Stimulated activated naive CD4-positive, alpha-beta T cell treated with Interleukin-2 at 50 U/mL for 16 hours (primary cell): ENCODE results near the gene TRABD2B.

Experiments
- DNase-seq: peaks from one replicate; lab custom pipeline; 2025; lab: John Stamatoyannopoulos, UW

The TRABD2B gene

DNA sequence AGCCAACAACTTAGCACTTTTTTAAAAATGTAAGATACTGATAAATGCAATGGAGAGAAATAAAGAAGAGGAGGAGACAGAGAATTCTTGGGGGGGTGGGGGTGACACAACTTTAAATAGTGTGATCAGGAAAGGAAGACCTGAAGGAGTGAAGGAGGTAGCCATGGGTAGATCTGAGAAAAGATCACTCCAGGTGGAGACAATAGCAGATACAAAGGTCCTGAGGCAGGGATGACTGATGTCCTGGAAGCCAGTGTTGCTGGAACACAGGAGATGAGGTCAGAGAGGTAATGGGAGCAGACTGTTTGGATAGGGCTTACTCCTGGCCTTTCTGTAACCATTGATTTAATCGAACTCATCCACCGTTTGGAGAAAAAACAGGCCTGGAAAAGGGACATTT lies 24.6 kb upstream of the TRABD2B start:
- DNase-seq = no peak

DNA sequence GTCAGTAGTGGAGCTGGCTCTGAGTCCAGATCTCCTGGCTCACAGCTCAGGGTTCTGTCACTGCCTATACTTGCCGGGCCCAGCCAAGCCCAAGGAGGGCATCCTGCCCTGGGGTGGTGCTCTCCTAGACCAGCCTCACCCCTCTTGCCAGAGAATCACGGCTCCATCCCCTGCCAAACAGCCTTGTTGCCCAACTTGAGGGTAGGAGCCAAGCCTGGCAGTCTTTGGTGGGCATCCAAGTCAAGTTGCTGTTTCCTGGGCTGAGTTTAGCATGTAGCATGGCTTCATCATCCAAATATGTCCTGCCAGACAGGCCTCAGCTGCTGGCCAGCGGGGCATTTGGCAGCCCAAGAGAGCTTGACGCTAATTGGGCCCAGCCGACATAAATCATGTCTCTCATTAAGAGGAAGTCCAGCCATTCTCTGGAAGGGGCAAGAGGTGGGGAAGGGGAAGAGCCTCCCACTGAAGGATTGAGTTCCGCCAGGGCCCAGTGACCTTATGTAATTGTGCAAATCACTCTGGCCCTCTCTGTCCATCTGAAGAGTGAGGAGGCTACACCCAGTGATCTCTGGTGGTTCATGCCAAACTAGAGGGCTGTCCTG lies 22.6 kb upstream of the TRABD2B start:
- no peak for DNase-seq

DNA sequence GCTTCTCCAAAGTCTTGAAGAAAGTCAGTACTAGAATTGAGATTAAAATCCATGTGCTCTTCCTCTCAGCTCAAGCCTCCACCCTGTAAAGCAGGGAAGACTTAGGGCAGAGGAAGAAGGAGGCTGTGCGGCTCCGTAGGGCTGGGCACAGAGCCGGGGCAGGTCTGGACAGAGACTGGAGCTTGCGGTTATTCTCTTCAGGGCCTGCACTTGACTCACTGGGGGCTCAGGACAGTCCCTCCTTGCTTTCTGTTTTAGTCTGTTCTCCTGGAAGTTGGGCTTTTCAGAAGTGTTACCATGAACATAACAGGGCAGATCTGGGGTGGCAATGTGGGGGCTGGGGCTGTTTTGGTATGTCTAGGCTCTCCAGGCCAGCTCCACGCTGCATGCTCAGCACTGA lies 21.6 kb upstream of the TRABD2B start:
- DNase-seq = no peak

DNA sequence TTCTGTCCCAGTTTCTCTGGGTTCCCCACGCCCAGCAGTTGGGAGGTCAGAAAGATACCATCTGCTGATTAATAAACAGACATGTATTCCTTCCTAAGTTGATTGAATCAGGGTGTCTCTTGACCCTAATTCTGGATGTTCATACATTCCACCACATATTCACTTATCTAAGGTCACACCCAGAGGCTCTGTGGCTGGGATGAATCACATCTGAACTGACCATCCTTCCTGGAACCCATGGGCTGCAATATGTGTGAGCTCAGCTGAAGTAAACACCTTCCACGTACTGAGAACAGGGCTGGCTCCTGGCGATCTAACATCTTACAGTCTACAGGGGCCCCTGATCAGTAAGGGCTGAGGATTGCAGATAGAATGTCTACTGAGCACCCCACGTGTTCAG lies 20.5 kb upstream of the TRABD2B start:
- DNase-seq = no peak

DNA sequence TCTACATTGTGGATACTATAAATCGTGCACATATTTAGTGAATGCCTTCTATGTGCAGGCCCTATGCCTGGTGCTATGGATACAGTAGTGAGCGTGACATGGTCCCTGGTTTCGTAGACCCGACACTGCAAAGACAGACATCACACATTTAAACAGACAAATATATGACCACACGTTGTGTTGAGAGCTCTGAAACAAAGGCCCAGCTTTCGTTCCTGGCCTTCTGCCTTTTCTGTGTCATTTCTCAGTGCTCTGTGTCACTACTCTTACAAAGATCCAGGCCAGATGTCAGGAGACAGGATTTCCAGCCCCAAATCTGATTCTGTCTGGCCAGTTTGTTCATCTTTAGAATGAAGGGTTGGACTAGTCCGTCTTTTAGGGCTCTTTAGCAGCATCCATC lies 19.3 kb upstream of the TRABD2B start:
- DNase-seq = no peak

DNA sequence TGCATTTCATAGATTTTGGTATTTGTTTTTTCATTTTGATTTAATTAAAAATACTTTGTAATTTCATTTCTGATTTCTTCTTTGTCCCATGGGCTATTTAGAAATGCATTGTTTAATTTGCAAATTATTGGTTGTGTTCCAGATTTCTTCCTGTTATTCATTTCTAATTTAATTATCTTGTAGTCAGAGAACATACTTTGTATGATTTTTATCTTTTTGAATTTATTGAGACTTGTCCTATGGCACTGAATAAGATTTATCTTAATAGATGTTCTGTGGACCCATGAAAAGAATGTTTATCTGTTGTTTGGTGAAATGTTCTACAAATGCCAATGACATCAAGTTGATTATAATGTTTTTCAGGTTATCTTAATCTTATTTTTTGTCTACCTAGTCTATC lies 16.1 kb upstream of the TRABD2B start:
- no peak for DNase-seq

DNA sequence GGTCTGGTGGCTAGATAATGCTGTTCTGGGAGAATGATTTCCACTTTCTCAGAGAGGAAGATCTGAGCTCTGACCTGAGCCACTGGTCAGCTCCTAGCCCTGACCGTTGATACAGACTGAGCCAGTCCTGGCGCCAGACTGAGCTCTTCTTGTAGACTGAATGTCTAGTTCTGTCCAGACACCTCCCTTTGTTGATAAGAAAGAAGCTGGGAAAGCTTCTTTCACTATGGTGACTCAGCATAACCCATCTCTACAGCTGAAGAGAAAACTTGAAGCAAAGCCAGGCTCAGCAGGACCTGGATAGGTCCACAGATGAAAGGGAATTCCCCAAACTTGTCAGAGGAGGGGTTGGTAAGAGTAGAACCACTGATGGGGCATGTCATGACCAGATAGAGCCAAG lies 9.9 kb upstream of the TRABD2B start:
- DNase-seq = no peak

DNA sequence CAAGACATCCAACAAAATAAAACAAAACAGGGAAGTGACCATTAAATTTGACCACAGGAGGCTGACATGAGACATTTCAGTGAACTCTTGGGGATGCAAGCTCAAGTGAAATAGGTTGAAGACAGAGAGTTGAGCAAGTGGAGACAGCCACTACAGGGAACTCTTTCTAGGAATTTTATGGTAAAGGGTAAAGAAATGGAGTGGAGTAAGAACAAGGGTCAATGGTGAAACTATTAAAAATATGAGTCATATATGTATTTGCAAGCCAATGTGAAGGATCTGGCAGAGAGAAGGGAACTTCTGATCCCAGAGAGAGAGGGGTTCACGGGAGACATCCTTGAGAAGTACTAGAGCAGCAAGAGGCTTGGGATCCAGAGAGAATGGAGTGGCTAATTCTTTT lies 9.1 kb upstream of the TRABD2B start:
- DNase-seq = no peak

DNA sequence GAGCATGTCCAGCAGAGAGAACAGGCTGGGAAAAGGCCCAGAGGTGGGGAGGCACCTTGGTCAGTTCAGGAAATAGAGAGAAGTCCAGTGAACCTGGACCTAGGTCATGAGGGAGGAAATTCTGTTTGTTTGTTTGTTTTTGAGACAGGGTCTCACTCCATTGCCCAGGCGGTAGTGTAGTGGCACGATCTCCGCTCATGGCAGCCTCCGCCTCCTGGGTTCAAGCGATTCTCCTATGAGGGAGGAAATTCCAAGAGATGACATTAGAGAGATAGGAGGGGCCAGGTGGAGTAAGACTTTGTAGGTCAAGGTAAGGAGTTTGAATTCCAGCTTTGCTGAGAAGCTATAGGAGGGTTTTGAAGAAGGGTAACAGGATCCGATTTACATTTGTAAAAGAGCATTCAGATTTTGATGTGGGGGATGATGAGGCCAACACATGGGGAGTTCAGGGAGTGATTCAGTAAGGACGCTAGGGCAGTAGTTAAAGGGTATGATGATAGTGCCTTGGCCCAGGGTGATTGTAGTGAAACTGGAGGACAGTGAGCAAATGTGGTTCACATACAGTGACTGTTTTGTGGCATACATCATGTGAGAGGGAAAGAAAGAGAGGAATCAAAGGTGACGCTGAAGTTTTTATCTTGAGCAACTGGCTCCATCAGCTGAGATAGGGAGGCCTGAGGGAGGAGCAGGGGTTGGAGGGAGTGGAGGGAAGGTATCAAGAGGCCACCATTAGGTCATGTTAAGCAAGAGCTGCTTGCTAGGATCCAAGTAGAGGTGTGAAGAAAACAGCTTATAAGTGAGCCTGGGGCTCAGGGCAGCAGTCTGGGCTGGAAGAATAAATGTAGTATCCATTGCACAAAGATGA lies 8.3 kb upstream of the TRABD2B start:
- DNase-seq = no peak

DNA sequence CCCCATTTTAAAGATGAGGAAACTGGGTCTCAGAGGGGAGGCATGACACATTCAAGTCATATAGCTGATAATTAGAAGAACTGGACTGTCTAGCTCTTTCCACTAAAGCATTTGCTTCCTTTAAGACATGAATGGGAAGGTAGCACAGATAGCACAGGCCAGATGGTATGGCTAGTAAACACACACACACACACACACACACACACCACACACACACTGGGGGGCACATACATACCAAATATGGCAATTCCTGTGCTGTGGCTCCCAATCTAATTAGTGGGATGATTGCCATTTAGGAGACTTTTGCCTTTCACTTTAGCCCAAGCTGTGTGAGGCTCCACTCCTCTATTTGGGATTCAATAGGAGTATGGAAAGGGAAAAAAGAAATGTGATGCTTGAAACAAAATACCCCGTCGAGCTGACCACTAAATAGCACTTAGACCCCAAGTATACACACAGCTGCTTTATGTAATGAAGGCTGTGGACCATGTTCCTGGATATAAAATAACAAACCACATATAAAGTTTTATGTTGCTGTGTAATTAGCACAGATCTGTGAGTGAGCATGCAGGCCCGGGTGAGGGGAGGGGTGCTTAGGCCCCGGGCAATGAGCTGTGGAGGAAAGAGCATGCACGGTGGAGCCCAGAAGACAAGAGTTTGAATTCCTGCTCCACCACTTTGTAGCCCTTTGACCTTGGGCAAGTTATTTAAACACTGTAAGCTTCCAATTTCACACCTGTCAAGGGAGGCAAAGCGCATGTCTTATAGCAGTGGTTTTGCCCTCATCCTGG lies 6.8 kb upstream of the TRABD2B start:
- no peak for DNase-seq

DNA sequence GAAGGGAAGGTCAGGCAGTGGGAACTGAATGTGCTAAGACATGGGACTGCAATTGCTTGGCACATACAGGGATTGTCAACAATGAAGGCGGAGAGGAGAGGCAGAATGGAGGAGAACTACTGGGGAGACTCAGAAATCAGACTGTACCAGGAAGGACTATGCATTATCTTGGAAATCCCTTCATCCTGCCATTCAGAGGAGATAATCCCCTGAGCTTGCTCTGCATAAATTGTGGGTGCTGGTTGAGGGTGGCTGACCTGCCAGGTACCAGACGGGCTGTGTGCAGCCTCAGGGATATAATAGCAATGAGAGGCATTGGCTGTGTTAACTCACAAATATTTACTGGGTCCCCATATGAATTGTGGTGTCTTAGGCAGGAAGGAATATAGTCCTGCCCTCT lies 5.0 kb upstream of the TRABD2B start:
- DNase-seq = no peak

DNA sequence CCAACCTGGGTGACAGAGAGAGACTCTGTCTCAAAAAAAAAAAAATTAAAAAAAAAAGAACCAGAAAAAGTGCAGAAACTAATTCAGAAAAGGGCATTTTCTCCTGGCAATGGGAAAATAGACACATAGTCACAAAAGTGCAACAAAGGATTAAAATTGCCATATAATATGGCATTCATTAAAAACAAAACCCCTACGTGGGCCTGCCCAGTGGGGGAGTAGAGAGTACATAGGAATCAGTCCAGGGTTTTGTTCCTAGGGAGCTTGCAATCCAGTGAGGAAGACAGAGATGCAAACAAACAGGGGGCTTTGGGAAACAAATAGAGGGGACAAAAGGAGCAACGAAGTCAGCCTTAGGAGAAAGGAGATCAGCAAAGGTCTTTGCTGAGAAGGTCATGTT lies 4.5 kb upstream of the TRABD2B start:
- no peak for DNase-seq

DNA sequence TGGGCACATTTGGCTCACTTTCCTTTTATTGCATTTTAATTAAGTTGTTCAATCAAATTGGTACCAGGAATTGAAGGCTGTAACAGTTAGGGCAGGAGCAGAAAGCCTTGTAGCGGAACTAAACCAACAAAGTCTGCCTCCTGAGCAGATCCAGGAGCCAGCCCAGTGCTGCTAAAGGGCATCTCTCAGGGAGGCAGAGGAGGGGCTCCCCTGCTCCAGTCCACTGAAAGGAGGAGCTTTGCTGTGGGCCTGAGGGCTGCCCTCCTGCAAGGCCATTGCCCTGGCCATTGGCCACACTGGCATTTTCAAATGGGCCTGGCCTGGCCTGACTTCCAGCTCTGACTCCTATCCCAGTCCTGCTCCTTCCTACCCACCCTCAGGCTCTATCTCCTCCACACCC lies 3.7 kb upstream of the TRABD2B start:
- no peak for DNase-seq

DNA sequence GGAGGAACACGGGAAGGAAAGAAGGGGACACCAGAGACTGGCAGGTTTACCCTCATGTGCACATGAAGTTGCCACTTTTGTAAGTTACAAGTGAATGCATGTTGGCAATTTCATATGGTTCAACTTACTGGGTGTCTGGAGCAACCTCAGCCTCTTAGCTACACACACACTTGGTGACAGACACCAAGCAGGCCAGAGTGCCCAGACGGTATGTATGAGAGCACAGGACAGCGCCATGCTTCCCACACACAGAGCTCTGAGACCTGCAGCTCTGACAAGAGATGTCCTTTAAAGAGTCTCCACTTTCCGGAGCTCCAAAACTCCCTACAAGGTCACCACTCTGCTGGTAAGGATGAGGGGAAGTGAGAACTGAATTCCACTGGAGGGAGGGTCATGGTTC lies 1.9 kb upstream of the TRABD2B start:
- no peak for DNase-seq

DNA sequence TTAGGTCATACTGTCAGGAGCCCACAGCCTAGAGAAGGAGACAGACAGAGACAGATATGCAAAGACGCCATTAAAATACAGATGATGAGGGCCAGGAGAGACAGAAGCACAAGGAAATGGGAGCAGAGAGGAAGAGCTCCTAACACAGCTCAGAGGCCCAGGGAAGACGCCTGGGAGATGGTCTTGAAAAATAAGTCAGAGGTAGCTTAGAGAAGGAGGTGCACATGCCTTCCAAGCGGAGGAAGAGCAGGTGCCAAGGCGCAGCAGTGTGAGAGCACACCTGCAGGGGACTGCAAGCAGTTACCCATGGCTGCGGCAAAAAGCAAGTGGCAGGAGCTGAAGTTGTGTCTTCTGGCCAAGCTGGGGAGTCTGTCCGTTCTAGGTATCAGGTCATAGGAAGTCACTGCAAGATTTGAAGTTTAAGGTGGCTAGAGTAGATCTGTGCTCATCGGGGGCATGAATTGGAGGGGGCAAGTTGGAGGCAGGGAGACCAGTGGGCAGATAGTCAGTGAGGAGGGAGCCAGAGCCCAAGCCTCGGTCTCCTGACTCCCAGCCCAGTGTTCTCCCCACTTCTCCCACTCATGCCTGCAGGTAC lies 1.3 kb upstream of the TRABD2B start:
- no peak for DNase-seq

DNA sequence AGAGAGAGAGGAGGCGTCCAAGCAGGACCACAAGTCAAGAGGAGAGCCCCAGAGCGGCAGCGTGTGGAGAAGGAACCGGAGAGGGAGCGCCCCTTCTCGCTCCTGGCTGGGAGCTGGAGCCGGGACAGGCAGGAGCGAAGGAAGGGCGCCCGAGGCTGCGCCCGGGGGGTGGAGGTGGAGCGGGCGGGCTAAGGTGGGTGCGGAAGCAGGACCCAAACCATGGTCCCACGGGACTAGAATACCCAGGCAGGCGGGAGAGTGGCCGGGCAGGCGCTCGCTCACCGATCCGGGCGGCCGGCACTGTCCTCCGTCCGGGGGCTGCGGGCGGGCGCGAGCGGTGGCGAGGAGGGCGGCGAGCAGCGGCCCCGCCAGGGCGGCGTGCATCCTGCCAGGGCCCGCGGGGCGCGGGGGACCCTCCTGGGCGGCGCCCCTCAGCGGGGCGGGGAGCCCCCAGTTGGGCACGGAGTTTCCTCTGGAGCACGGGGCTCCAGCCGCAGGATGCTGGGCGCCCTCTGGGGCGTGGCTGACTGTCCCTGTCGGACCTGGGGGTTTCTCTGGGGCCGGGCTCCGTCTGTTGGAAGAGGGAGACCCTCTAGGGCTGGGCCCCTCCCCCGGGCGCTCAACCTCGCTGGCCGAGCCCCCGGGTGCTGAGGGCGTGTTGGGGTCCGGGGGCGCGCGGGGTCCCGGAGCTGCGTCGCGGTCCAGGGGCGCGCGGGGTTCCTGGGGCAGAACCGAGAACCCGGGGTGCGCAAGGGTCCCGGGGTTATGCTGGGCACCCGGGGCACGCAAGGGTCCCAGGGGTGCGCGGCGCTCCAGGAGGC lies 569 bp downstream of the TRABD2B start:
- no peak for DNase-seq

DNA sequence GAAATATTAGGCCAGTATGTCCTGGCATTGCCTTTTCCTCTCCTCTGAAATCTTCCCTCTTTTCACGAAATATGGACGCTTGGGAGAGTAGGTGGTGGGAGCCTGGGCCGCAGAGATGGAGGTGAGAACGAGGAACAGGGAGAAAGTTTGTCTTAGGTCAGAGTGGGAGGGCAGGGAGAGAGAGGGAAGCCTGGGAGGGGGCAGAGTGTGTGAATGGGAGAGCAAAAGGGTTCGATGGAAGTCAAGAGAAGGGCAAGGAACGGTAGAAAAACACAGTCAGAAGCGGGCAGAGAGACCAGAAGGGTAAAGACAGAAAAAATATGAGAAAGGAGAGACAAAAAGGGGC lies 1.2 kb downstream of the TRABD2B start:
- no peak for DNase-seq

DNA sequence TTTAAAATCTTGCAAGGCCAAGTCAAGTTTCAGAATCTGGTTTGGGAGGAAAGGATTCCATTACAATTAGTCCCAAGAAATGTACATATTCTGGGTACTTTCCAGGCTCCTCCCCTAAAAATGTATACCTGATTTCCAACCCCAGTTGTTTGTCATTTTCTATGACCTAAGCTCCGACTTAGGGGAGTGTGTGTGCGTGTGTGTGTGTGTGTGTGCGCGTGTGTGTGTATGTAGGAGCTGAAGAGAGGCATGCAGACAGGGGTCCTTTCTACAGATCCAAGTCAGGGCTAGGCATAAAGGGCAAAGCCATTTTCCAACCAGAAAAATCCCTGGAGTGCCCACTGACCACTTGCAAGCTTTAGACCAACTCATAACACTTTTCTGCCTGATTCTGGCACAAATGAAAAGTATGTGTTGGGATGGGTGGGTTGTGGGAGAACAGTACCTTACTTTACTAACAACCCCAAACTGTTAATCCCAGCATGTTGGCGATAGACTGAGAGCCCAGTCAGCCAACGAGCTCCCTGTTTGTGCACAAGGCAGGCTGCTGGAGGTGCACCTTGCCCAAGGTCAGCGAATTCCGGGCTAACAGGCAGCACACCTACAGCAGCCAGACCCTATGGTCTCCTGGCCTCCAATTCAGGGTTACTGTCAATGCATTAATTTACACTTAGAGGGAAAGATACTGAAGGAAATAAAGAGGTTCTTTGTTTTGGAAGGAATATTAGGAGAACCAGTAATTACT lies 1.7 kb downstream of the TRABD2B start:
- no peak for DNase-seq

DNA sequence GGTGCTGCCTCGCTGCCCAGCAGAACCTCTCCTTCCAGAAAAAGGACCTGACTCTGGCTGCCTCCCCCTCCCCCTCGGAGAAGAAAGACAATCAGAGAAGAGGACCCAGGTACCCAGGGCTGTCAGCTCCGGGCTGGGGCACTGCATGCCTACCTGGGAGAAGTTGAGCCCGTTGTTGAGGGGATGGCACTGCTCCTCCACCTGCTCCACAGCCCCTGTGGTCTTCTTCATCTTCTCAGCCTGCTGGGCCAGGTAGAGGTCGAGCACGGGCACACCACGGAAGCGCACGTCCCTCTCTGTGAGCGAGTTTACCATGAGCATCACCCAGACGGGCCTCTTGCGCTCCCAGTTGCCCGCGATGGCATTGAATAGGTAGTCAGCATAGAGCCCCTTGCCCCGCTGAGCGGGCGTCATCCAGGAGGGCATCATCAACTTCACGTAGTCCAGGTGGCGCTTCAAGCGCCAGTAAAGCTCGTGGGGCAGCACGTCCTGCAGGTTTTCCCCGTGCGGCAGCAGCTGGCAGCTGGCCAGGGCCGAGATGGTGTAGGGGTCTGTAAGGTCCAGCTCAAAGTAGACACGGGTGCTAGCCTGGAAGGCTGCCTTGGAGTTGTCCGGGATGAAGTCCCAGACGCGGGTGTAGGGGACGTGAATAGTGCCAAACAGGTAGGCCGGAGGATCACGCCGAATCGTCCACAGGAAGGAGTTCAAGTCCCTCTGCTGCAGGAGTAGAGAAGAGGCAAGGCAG lies 3.1 kb downstream of the TRABD2B start:
- DNase-seq = no peak

DNA sequence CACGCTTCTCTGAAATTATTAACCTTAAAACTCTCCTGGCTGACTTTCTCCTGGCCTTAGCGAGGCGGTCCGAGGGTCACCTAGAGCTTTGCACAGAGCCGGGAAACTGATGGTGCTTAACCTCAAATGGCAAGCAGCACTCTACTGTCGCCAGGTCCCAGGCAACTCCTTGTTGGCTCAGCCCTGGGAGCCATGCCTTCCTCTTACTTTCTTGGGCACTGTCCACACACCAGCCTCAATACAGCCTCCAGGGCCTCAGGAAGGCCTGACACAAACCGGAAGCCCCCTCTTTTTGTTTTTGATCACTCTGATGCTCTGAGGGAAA lies 3.8 kb downstream of the TRABD2B start:
- DNase-seq = no peak
